Islet of Langerhans (tissue), 1 donor: Measurements from ENCODE around the gene SLC19A1.
"Not testable (repeated sequence)": the region's sequence is repeated elsewhere in the genome, so short reads cannot be mapped to it uniquely, and the experiment has no call there.

Experiments used
- FAIRE-seq: peaks from one replicate; lab custom pipeline; 2011; peaks lifted over from hg19 to GRCh38; lab: Jason Lieb, UNC

Gene SLC19A1

GRCh38 chr21:45533361-45533845 lies 8.8 kb downstream of the SLC19A1 start:
- FAIRE-seq: no peak

- no peak for FAIRE-seq
Observed at GRCh38 chr21:45532826-45533360, 9.3 kb downstream of the SLC19A1 start.

- FAIRE-seq: no peak
Observed at GRCh38 chr21:45531393-45532215, 10.6 kb downstream of the SLC19A1 start.

- FAIRE-seq: not testable (repeated sequence)
Observed at GRCh38 chr21:45531114-45531392, 11.2 kb downstream of the SLC19A1 start.

- FAIRE-seq: no peak
Observed at GRCh38 chr21:45530423-45531113, 11.7 kb downstream of the SLC19A1 start.

GRCh38 chr21:45529785-45530422 lies 12.3 kb downstream of the SLC19A1 start:
- FAIRE-seq: no peak

- no peak for FAIRE-seq
Observed at GRCh38 chr21:45528981-45529784, 13.1 kb downstream of the SLC19A1 start.

GRCh38 chr21:45528028-45528705 lies 14.1 kb downstream of the SLC19A1 start:
- no peak for FAIRE-seq

- not testable (repeated sequence) for FAIRE-seq
Observed at GRCh38 chr21:45527151-45527999, 14.9 kb downstream of the SLC19A1 start.

GRCh38 chr21:45525910-45526306 lies 16.3 kb downstream of the SLC19A1 start:
- no peak for FAIRE-seq

- no peak for FAIRE-seq
Observed at GRCh38 chr21:45525153-45525909, 16.9 kb downstream of the SLC19A1 start.

GRCh38 chr21:45524756-45525152 lies 17.5 kb downstream of the SLC19A1 start:
- no peak for FAIRE-seq

GRCh38 chr21:45523411-45524101 lies 18.7 kb downstream of the SLC19A1 start:
- no peak for FAIRE-seq

- FAIRE-seq: no peak
Observed at GRCh38 chr21:45522986-45523385, 19.3 kb downstream of the SLC19A1 start.

- FAIRE-seq: no peak
Observed at GRCh38 chr21:45522381-45522780, 19.9 kb downstream of the SLC19A1 start.

- no peak for FAIRE-seq
Observed at GRCh38 chr21:45521241-45521640, 21.0 kb downstream of the SLC19A1 start.

- no peak for FAIRE-seq
Observed at GRCh38 chr21:45519182-45519581, 23.1 kb downstream of the SLC19A1 start.

- FAIRE-seq: no peak
Observed at GRCh38 chr21:45518742-45519141, 23.5 kb downstream of the SLC19A1 start.
